ENCODE results near the gene QSER1.

Gene QSER1

DNA sequence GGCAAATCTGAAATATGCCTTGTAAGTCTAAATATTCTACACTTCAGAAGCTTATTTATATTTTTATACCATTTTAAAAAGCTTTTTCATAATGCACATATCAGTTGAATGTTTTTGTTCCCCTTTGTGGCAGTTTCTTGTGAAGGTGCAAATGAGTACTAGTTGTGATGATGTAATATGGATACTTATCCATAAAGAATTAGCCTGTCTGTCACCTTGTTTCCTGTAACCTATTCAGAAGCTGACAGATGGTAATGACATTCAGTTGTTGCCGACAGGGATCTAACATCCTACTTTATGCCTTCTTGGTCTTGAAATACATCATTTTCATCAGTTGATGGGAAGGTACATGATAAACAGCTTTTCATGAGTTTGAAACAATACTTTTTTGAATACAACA, 2.9 kb downstream of the QSER1 start:
- Histone ChIP-seq H3K4me2 (ENCODE audit: low read depth, low read length, poor library complexity, severe bottlenecking) (peak overlapping the region; percentile 84), H3K27me3 (ENCODE audit: low read length) (no peaks in the 10 kb centered on the region), H3K9me3 (ENCODE audit: insufficient read depth, low read length) (no peaks in the 10 kb centered on the region), H4K20me1 (ENCODE audit: low read depth, low read length) (peaks cover 3% of the 10 kb centered on the region; the same call in 1 of the 2 replicates), H3K79me2 (ENCODE audit: insufficient read depth, low read length) (peaks cover 65% of the 10 kb centered on the region), H3K36me3 (ENCODE audit: low read length) (no peaks in the 10 kb centered on the region), H3F3A (ENCODE audit: insufficient read depth) (peaks cover 9% of the 10 kb centered on the region; the same call in 1 of the 2 replicates), H3K27ac (ENCODE audit: low read depth, low read length) (no peak overlapping the region), H2AFZ (ENCODE audit: low read depth, low read length, severe bottlenecking) (no peak overlapping the region), H3K4me3 (ENCODE audit: insufficient read depth, low read length, poor library complexity, severe bottlenecking) (no peak overlapping the region), H3K9ac (ENCODE audit: low read length) (no peak overlapping the region), H3K9me2 (replicated peaks; ENCODE audit: insufficient read depth, low read length) (no peaks in the 10 kb centered on the region)
- TF ChIP-seq EZH2phosphoT487 (conservative IDR thresholded peaks at IDR 0.05; ENCODE audit: low read length): no peak
- TF ChIP-seq, protein P1, sequence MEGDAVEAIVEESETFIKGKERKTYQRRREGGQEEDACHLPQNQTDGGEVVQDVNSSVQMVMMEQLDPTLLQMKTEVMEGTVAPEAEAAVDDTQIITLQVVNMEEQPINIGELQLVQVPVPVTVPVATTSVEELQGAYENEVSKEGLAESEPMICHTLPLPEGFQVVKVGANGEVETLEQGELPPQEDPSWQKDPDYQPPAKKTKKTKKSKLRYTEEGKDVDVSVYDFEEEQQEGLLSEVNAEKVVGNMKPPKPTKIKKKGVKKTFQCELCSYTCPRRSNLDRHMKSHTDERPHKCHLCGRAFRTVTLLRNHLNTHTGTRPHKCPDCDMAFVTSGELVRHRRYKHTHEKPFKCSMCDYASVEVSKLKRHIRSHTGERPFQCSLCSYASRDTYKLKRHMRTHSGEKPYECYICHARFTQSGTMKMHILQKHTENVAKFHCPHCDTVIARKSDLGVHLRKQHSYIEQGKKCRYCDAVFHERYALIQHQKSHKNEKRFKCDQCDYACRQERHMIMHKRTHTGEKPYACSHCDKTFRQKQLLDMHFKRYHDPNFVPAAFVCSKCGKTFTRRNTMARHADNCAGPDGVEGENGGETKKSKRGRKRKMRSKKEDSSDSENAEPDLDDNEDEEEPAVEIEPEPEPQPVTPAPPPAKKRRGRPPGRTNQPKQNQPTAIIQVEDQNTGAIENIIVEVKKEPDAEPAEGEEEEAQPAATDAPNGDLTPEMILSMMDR (IDR thresholded peaks at IDR 0.05; ENCODE audit: insufficient read depth, low read length, poor library complexity, severe bottlenecking): no peak

DNA sequence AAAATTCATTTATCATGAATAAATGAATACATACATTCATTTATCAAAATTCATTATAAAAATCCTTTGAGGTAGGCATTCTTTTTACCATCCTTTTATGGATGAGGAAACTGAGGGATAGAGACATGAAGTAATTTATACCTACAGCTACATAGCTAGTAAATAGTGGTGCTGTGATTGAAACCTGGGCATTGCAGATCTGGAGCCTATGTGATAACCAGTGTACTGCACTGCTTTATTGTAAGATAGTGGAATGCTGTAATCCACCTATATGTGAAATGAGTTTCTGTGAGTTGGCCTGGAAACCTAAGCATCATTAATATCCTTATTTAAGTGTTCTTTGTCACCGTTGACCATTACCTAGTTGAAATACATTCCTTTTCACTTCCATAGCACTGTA, 4.5 kb downstream of the QSER1 start:
- Histone ChIP-seq H4K20me1 (ENCODE audit: low read depth, low read length) (peaks cover 3% of the 10 kb centered on the region; the same call in 1 of the 2 replicates), H2AFZ (ENCODE audit: low read depth, low read length, severe bottlenecking) (no peak overlapping the region)

DNA sequence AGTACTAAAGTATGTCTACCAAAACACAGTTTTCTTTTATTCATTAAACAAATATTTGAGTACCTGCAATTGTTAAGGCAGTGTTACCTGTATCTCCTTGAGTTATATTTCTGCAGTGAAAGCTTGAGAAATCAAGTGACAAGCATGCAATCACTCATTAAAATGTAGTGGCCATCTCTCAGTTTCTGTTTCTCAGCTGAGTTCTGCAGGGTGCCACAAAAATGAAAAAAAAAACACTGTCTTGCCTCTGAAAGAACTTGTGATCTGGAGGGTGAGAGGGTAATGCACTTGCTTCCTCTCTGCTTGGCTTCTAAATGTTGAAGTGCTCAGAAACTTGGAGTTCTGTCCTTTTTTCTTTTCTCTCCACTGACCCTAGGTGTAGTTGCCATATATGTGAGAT, 6.8 kb downstream of the QSER1 start:
- H3K27ac ChIP-seq (ENCODE audit: low read depth, low read length): no peak overlapping the region
- no peak overlapping the region for H3K9ac ChIP-seq (ENCODE audit: low read length)
- H3K4me2 ChIP-seq (ENCODE audit: low read depth, low read length, poor library complexity, severe bottlenecking): no peak overlapping the region
- no peaks in the 10 kb centered on the region for H3K9me2 ChIP-seq (replicated peaks; ENCODE audit: insufficient read depth, low read length)
- no peaks in the 10 kb centered on the region for H3K36me3 ChIP-seq (ENCODE audit: low read length)
- no peaks in the 10 kb centered on the region for H3K27me3 ChIP-seq (ENCODE audit: low read length)
- H3K4me3 ChIP-seq (ENCODE audit: insufficient read depth, low read length, poor library complexity, severe bottlenecking): no peak overlapping the region
- H4K20me1 ChIP-seq (ENCODE audit: low read depth, low read length): peaks cover 3% of the 10 kb centered on the region; the same call in 1 of the 2 replicates
- no peak for TF ChIP-seq EZH2phosphoT487 (conservative IDR thresholded peaks at IDR 0.05; ENCODE audit: low read length)
- TF ChIP-seq, protein P1 (IDR thresholded peaks at IDR 0.05; ENCODE audit: insufficient read depth, low read length, poor library complexity, severe bottlenecking): no peak
- H3K79me2 ChIP-seq (ENCODE audit: insufficient read depth, low read length): peaks cover 90% of the 10 kb centered on the region
- no peaks in the 10 kb centered on the region for H3F3A ChIP-seq (ENCODE audit: insufficient read depth)
- H2AFZ ChIP-seq (ENCODE audit: low read depth, low read length, severe bottlenecking): no peak overlapping the region
- H3K9me3 ChIP-seq (ENCODE audit: insufficient read depth, low read length): no peaks in the 10 kb centered on the region

More for the DNA sequence above, 4.5 kb downstream of the QSER1 start:
- TF ChIP-seq, protein P1 (IDR thresholded peaks at IDR 0.05; ENCODE audit: insufficient read depth, low read length, poor library complexity, severe bottlenecking): no peak
- no peak for TF ChIP-seq EZH2phosphoT487 (conservative IDR thresholded peaks at IDR 0.05; ENCODE audit: low read length)
- no peaks in the 10 kb centered on the region for H3K27me3 ChIP-seq (ENCODE audit: low read length)
- 0 out of 2 replicates have a peak, but pooled peaks cover 2% of the 10 kb centered on the region for H3F3A ChIP-seq (ENCODE audit: insufficient read depth)
- H3K36me3 ChIP-seq (ENCODE audit: low read length): no peaks in the 10 kb centered on the region
- no peak overlapping the region for H3K9ac ChIP-seq (ENCODE audit: low read length)
- no peak overlapping the region for H3K4me3 ChIP-seq (ENCODE audit: insufficient read depth, low read length, poor library complexity, severe bottlenecking)
- H3K79me2 ChIP-seq (ENCODE audit: insufficient read depth, low read length): peaks cover 80% of the 10 kb centered on the region
- no peaks in the 10 kb centered on the region for H3K9me3 ChIP-seq (ENCODE audit: insufficient read depth, low read length)
- H3K9me2 ChIP-seq (replicated peaks; ENCODE audit: insufficient read depth, low read length): no peaks in the 10 kb centered on the region
- H3K27ac ChIP-seq (ENCODE audit: low read depth, low read length): no peak overlapping the region
- H3K4me2 ChIP-seq (ENCODE audit: low read depth, low read length, poor library complexity, severe bottlenecking): no peak overlapping the region

All from SU-DHL-6 (cell line).